Measurements from ENCODE around the gene PEX5.

Gene PEX5

GRCh38 chr12:7190268-7191055 lies 976 bp downstream of the PEX5 start:
- H3K4me3 ChIP-seq (ENCODE audit: low read length): peak overlapping the region; percentile 88
- peak overlapping the region; percentile 78 for H3K4me2 ChIP-seq (ENCODE audit: low read length)
- H3K9me3 ChIP-seq (ENCODE audit: insufficient read depth, low read length): no peaks in the 10 kb centered on the region
- H3K27ac ChIP-seq (ENCODE audit: low read length): no peak overlapping the region
- TF ChIP-seq CTCF (IDR thresholded peaks at IDR 0.05; ENCODE audit: low read depth, low read length) (no peak), EZH2phosphoT487 (IDR thresholded peaks at IDR 0.05; ENCODE audit: low read depth) (no peak)
- peaks cover 12% of the 10 kb centered on the region; the same call in 1 of the 2 replicates for H3K4me1 ChIP-seq (ENCODE audit: low read length)
- H2AFZ ChIP-seq (ENCODE audit: low read depth, low read length): no peak overlapping the region
- H3K9ac ChIP-seq (ENCODE audit: low read length): peak overlapping the region; percentile 80
- peaks cover 23% of the 10 kb centered on the region for H3K79me2 ChIP-seq (ENCODE audit: low read length)
- H3K36me3 ChIP-seq (replicated peaks; ENCODE audit: low read depth, low read length): peaks cover 33% of the 10 kb centered on the region
- H4K20me1 ChIP-seq (ENCODE audit: insufficient read depth, low read length): 0 out of 2 replicates have a peak, but pooled peaks cover 5% of the 10 kb centered on the region
- no peaks in the 10 kb centered on the region for H3K27me3 ChIP-seq (ENCODE audit: low read depth, low read length)

- H3K36me3 ChIP-seq (replicated peaks; ENCODE audit: low read depth, low read length): peaks cover 45% of the 10 kb centered on the region
- peaks cover 23% of the 10 kb centered on the region for H3K79me2 ChIP-seq (ENCODE audit: low read length)
- no peak overlapping the region for H3K27ac ChIP-seq (ENCODE audit: low read length)
- H3K9ac ChIP-seq (ENCODE audit: low read length): no peak overlapping the region
- no peak overlapping the region for H2AFZ ChIP-seq (ENCODE audit: low read depth, low read length)
- no peaks in the 10 kb centered on the region for H3K27me3 ChIP-seq (ENCODE audit: low read depth, low read length)
- no peak for TF ChIP-seq EZH2phosphoT487 (IDR thresholded peaks at IDR 0.05; ENCODE audit: low read depth)
- peaks cover 10% of the 10 kb centered on the region; the same call in 1 of the 2 replicates for H3K4me1 ChIP-seq (ENCODE audit: low read length)
- H3K4me3 ChIP-seq (ENCODE audit: low read length): no peak overlapping the region
- H3K4me2 ChIP-seq (ENCODE audit: low read length): no peak overlapping the region
- no peaks in the 10 kb centered on the region for H3K9me3 ChIP-seq (ENCODE audit: insufficient read depth, low read length)
- 0 out of 2 replicates have a peak, but pooled peaks cover 5% of the 10 kb centered on the region for H4K20me1 ChIP-seq (ENCODE audit: insufficient read depth, low read length)
These were observed 4.2 kb downstream of the PEX5 start for GRCh38 chr12:7193674-7194073.

- no peak for TF ChIP-seq EZH2phosphoT487 (IDR thresholded peaks at IDR 0.05; ENCODE audit: low read depth)
- TF ChIP-seq CTCF (IDR thresholded peaks at IDR 0.05; ENCODE audit: low read depth, low read length): no peak
- no peaks in the 10 kb centered on the region for H3K27me3 ChIP-seq (ENCODE audit: low read depth, low read length)
- H3K27ac ChIP-seq (ENCODE audit: low read length): no peak overlapping the region
- no peak overlapping the region for H3K9ac ChIP-seq (ENCODE audit: low read length)
- no peak overlapping the region for H3K4me2 ChIP-seq (ENCODE audit: low read length)
- H3K79me2 ChIP-seq (ENCODE audit: low read length): peaks cover 5% of the 10 kb centered on the region; the same call in 1 of the 2 replicates
- no peaks in the 10 kb centered on the region for H3K4me1 ChIP-seq (ENCODE audit: low read length)
- H3K4me3 ChIP-seq (ENCODE audit: low read length): no peak overlapping the region
- H2AFZ ChIP-seq (ENCODE audit: low read depth, low read length): no peak overlapping the region
- 0 out of 2 replicates have a peak, but pooled peaks cover 5% of the 10 kb centered on the region for H4K20me1 ChIP-seq (ENCODE audit: insufficient read depth, low read length)
- peaks cover 49% of the 10 kb centered on the region for H3K36me3 ChIP-seq (replicated peaks; ENCODE audit: low read depth, low read length)
- no peaks in the 10 kb centered on the region for H3K9me3 ChIP-seq (ENCODE audit: insufficient read depth, low read length)
These were observed 8.4 kb downstream of the PEX5 start for GRCh38 chr12:7197841-7198240.

GRCh38 chr12:7203109-7203508 lies 13.6 kb downstream of the PEX5 start:
- no peak overlapping the region for H3K4me2 ChIP-seq (ENCODE audit: low read length)
- H3K27me3 ChIP-seq (ENCODE audit: low read depth, low read length): no peaks in the 10 kb centered on the region
- no peaks in the 10 kb centered on the region for H3K9me3 ChIP-seq (ENCODE audit: insufficient read depth, low read length)
- H3K4me3 ChIP-seq (ENCODE audit: low read length): no peak overlapping the region
- no peaks in the 10 kb centered on the region for H4K20me1 ChIP-seq (ENCODE audit: insufficient read depth, low read length)
- no peak overlapping the region for H2AFZ ChIP-seq (ENCODE audit: low read depth, low read length)
- no peak overlapping the region for H3K9ac ChIP-seq (ENCODE audit: low read length)
- H3K4me1 ChIP-seq (ENCODE audit: low read length): no peaks in the 10 kb centered on the region
- TF ChIP-seq CTCF (IDR thresholded peaks at IDR 0.05; ENCODE audit: low read depth, low read length) (no peak), EZH2phosphoT487 (IDR thresholded peaks at IDR 0.05; ENCODE audit: low read depth) (no peak)
- peaks cover 62% of the 10 kb centered on the region for H3K36me3 ChIP-seq (replicated peaks; ENCODE audit: low read depth, low read length)
- H3K79me2 ChIP-seq (ENCODE audit: low read length): no peaks in the 10 kb centered on the region
- H3K27ac ChIP-seq (ENCODE audit: low read length): no peak overlapping the region

All from OCI-LY3 (cell line).